Breast epithelium (tissue), 4 donors: ENCODE measurements around the gene CFTR. TPM values are rescaled to one million over a fixed set of nuclear protein-coding genes. Genes with fewer than 3 reads are reported as not detected.

Source experiments
- DNase-seq, 2 donors: peaks; one replicate each; pipeline ENCODE4 v3.0.0-alpha.2; 2019; ENCODE audit warnings: low spot score in 2 of 2
- H3K27ac ChIP-seq, 2 donors: fragments of 200-600 bp; sonication (generic) in 1 of 2; one replicate each; pipeline ENCODE4 v1.5.1; 2016 to 2019; ENCODE audit warnings: mild to moderate bottlenecking in 1 of 2
- H3K27me3 ChIP-seq, 2 donors: fragments of 200-600 bp; sonication (generic) in 1 of 2; one replicate each; pipeline versions ENCODE4 v1.5.1 to v1.6.0; 2017 to 2019; ENCODE audit warnings: control low read depth in 1 of 2, mild to moderate bottlenecking in 1 of 2
- H3K36me3 ChIP-seq: fragments of 200-600 bp; one replicate; pipeline ENCODE4 v1.5.1; 2019
- H3K4me1 ChIP-seq, 2 donors: fragments of 200-600 bp; sonication (generic); one replicate each; pipeline ENCODE4 v1.5.1; 2016 to 2019; ENCODE audit warnings: control low read depth in 1 of 2
- H3K4me3 ChIP-seq, 3 donors: fragments of 200-600 bp; sonication (generic); 1 replicate in 2 of 3; 2 replicates in 1 of 3; pipeline ENCODE4 v1.5.1; 2016 to 2019; ENCODE audit warnings: mild to moderate bottlenecking in 3 of 3, moderate library complexity in 2 of 3
- H3K9me3 ChIP-seq, 2 donors: fragments of 200-600 bp; sonication (generic) in 1 of 2; one replicate each; pipeline ENCODE4 v1.5.1; 2016 to 2019; ENCODE audit warnings: control low read depth in 1 of 2
- POLR2A ChIP-seq: fragments of 450-650 bp; IDR thresholded peaks from one replicate; pipeline ENCODE4 v1.6.1; 2016; ENCODE audit warnings: antibody characterized with exemption, mild to moderate bottlenecking, moderate library complexity
- POLR2AphosphoS5 ChIP-seq, 3 donors: sonication (generic); formaldehyde crosslinking; IDR thresholded peaks; one replicate each; pipeline ENCODE4 v1.6.1; 2017; ENCODE audit warnings: antibody characterized with exemption in 3 of 3
- intact Hi-C: fragments of 100-400 bp; cut with DNase I; formaldehyde crosslinking; loops from one replicate; pipeline ENCODE4 v1.15.1; 2023; ENCODE audit warnings: low total_unique reads
- total RNA-seq, 3 donors: library from RNA; depleted of rRNA; stranded (reverse); fragments of >200 nt; gene quantifications; one replicate each; pipeline ENCODE4 v1.1.0, GENCODE V29; 2016
- TF ChIP-seq, protein P1 (sequence below), 3 donors: fragments of 450-650 bp; IDR thresholded peaks; one replicate each; pipeline ENCODE4 v1.5.1; 2016 to 2017; ENCODE audit warnings: antibody characterized with exemption in 3 of 3, mild to moderate bottlenecking in 3 of 3, moderate library complexity in 3 of 3

The CFTR gene
- total RNA-seq, 3 donors from 2014 or later, result 1.3 to 16.4 TPM; not detected in 1

DNA sequence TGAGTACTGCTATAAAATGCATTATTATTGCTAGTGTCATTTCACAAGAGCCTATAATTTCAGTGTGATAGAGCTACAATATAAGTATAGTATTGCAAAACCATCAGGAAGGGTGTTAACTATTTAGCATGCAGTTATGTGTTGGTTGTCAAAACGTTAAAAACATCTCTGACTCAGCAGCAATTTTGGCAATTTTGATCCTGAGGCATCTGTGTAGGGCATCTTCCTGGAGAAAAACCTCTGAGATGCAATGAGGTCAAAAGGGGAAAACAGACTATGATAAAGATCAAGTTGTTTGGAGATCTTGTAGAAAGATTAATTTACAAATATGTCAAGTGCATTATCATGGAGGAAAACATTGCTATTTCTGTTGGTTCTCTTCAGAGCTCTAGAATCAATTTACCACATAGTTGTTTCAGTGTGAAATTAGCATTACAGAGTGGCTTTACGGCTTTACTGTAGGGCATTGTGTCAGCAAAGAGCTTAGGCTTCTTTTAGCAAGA, 5.3 kb downstream of the CFTR start:
- peaks cover 0 to 4% of the 10 kb centered on the region in 2 donors for H3K27me3 ChIP-seq
- no peaks in the 10 kb centered on the region for H3K4me1 ChIP-seq
- no peaks in the 10 kb centered on the region for H3K36me3 ChIP-seq
- intact Hi-C loops, result no loop called here
- H3K4me3 ChIP-seq, result no peak overlapping the region
- no peaks in the 10 kb centered on the region for H3K9me3 ChIP-seq
- TF ChIP-seq POLR2AphosphoS5 (IDR thresholded peaks at IDR 0.05), result no peak
- TF ChIP-seq, protein P1, sequence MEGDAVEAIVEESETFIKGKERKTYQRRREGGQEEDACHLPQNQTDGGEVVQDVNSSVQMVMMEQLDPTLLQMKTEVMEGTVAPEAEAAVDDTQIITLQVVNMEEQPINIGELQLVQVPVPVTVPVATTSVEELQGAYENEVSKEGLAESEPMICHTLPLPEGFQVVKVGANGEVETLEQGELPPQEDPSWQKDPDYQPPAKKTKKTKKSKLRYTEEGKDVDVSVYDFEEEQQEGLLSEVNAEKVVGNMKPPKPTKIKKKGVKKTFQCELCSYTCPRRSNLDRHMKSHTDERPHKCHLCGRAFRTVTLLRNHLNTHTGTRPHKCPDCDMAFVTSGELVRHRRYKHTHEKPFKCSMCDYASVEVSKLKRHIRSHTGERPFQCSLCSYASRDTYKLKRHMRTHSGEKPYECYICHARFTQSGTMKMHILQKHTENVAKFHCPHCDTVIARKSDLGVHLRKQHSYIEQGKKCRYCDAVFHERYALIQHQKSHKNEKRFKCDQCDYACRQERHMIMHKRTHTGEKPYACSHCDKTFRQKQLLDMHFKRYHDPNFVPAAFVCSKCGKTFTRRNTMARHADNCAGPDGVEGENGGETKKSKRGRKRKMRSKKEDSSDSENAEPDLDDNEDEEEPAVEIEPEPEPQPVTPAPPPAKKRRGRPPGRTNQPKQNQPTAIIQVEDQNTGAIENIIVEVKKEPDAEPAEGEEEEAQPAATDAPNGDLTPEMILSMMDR (IDR thresholded peaks at IDR 0.05), result no peak
- no peak for TF ChIP-seq POLR2A
- H3K27ac ChIP-seq, result no peak overlapping the region
- no peak for DNase-seq

DNA sequence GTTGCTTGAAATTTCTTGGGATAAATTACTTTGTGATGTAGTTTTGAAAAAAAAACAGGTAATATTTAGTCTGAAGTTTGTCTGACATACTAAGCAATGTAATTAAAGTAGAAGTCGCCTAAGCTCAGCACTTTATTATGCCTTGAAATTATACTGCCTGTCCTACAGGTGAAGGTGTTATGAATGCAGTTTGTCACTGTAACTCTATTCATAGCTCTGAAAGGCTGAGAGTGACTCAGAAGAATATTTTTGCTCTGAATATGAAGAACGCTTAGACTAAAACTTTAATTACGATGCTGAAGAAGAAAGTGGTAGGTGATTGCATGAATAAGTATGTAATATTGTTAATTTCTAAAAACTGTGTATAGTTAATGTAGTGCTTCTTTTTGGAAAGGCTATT, 9.2 kb downstream of the CFTR start:
- Histone ChIP-seq H3K27ac (no peak overlapping the region), H3K36me3 (no peaks in the 10 kb centered on the region), H3K4me3 (no peak overlapping the region), H3K4me1 (no peaks in the 10 kb centered on the region), H3K9me3 (no peaks in the 10 kb centered on the region), H3K27me3 (no peaks in the 10 kb centered on the region)
- intact Hi-C loops, result no loop called here
- no peak for DNase-seq
- TF ChIP-seq, protein P1 (IDR thresholded peaks at IDR 0.05), result no peak
- TF ChIP-seq POLR2A (no peak), POLR2AphosphoS5 (IDR thresholded peaks at IDR 0.05) (no peak)

DNA sequence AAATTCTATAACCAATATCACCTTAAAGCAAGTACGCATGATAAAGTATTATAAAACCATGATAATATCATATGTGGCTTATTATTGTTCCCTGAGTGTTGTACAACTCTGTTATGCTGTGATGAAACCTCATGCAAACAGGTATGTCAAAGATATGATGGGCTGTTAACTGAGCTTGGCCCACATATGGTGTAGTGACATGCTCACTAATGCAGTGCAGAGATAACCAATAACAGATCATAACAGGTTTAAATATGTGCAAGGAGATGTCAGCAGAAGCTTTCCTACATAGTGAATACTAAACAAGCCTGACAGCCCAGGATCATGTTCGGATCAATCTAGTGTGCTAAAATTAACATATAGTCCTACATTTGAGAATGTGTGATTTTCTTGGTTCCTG, 9.6 kb downstream of the CFTR start:
- Histone ChIP-seq H3K27me3 (no peaks in the 10 kb centered on the region), H3K4me1 (no peaks in the 10 kb centered on the region), H3K4me3 (no peak overlapping the region), H3K27ac (no peak overlapping the region), H3K36me3 (no peaks in the 10 kb centered on the region), H3K9me3 (no peaks in the 10 kb centered on the region)
- DNase-seq, result no peak
- intact Hi-C loops, result no loop called here
- TF ChIP-seq POLR2AphosphoS5 (IDR thresholded peaks at IDR 0.05) (no peak), POLR2A (no peak)

DNA sequence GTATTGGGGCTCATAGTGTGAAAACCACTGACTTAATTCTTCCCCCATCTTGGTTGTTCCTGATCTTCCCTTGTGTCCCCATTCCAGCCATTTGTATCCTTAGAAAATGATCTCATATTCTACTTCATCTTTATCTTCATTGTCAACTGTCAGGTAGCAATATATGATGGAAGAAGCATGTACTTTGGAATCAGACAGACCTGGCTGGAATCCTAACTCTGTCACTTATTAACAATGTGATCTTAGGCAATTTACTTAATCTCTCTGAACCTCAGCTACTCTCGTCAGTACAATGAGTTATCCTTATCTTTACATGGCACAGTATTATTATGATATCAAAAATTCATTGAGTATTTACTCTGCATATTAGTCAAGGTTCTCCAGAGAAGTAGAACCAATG, 10.1 kb downstream of the CFTR start:
- H3K9me3 ChIP-seq, result no peaks in the 10 kb centered on the region
- no peaks in the 10 kb centered on the region for H3K4me1 ChIP-seq
- H3K4me3 ChIP-seq, result no peak overlapping the region
- intact Hi-C loops, result loop anchor here (2.0 kb wide), 1 partner anchor 43 kb away; no protein-coding TSS in a partner anchor
- DNase-seq, result no peak
- H3K27ac ChIP-seq, result no peak overlapping the region
- H3K36me3 ChIP-seq, result no peaks in the 10 kb centered on the region
- H3K27me3 ChIP-seq, result no peaks in the 10 kb centered on the region
- TF ChIP-seq, protein P1 (IDR thresholded peaks at IDR 0.05), result no peak

DNA sequence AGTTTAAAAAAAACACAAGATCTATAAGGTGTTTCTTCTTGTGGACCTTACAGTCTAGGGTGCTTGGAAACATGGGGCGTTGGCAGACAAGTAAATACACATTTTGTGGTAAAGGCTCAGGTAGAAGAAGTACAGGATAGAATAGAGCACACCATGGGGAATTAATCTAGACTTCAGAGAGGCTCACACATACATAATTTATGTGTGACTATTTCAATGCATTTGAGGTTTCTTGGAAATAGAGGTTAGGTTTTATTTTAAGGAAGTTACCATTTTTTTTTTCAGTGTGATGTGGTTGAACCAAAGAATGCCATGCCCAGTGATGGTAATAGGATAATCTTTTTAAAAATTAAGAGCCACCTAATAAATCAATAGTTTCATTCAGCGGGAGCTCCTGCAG, 12.8 kb downstream of the CFTR start:
- TF ChIP-seq, protein P1 (IDR thresholded peaks at IDR 0.05), result no peak
- TF ChIP-seq POLR2AphosphoS5 (IDR thresholded peaks at IDR 0.05) (no peak), POLR2A (no peak)
- Histone ChIP-seq H3K4me3 (no peak overlapping the region), H3K36me3 (no peaks in the 10 kb centered on the region), H3K27me3 (no peaks in the 10 kb centered on the region), H3K4me1 (no peaks in the 10 kb centered on the region), H3K9me3 (no peaks in the 10 kb centered on the region), H3K27ac (no peak overlapping the region)
- intact Hi-C loops, result no loop called here
- DNase-seq, result no peak

DNA sequence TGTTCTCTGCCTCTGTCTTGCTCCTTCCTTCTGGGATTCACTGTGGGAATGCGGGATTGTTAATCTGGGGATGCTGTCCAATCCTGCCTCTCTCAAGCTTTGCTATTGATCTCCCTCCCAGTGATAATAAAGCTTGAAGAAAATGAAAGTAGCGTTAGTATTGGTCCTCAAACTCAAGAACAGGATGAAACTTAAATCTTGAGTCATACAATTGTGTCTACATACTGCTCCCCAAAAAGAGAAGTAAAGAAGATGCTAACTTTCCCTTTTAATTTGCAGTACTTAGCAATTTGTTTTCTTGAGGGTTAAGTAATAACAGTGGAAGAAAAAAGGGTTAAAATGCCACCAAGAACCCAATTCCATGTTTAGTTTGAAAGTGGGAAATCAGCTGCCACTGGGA, 13.6 kb downstream of the CFTR start:
- no peak for DNase-seq
- Histone ChIP-seq H3K9me3 (no peaks in the 10 kb centered on the region), H3K27me3 (no peaks in the 10 kb centered on the region), H3K36me3 (no peaks in the 10 kb centered on the region), H3K27ac (no peak overlapping the region), H3K4me1 (no peaks in the 10 kb centered on the region), H3K4me3 (no peak overlapping the region)
- intact Hi-C loops, result no loop called here
- TF ChIP-seq, protein P1 (IDR thresholded peaks at IDR 0.05), result no peak
- TF ChIP-seq POLR2AphosphoS5 (IDR thresholded peaks at IDR 0.05) (no peak), POLR2A (no peak)
